IMR-90 (cell line): ENCODE measurements around the gene CYP11A1. TPM values are rescaled to one million over a fixed set of nuclear protein-coding genes. Genes with fewer than 3 reads are reported as not detected.

Source experiments
- ATAC-seq: fragments of 200-7000 bp; cut with Tn5 transposase; 2 replicates; pipeline ENCODE4 v1.9.1; 2020; ENCODE audit warnings: low read depth, mild to moderate bottlenecking, moderate library complexity
- BruUV-seq: library from RNA; stranded (reverse); fragments of 400-500 nt; replicated peaks from 2 replicates; lab custom pipeline; 2021; lab: Mats Ljungman, UMichigan
- CTCF ChIA-PET: fragments of 300-600 bp; formaldehyde crosslinking; extraction: SDS; loops from one replicate; lab custom pipeline; 2021; ENCODE audit warnings: antibody characterized with exemption; lab: Yijun Ruan, JAX
- POLR2A ChIA-PET: fragments of 300-600 bp; sonication (Branson Sonifier 250); formaldehyde crosslinking; loops from one replicate; lab custom pipeline; 2022; ENCODE audit warnings: antibody characterized with exemption; ENCODE audit not compliant: unreplicated experiment; lab: Charles Lee
- DNase-seq: peaks from one replicate; pipeline ENCODE4 v3.0.0; 2013
- H2AFZ ChIP-seq: replicated peaks from 2 replicates; pipeline ENCODE3; 2013; ENCODE audit warnings: low read length, mild to moderate bottlenecking; ENCODE audit not compliant: poor library complexity
- H2AK5ac ChIP-seq: 2 replicates; pipeline ENCODE4 v1.6.1; 2013; ENCODE audit warnings: low read depth, low read length, inconsistent platforms
- H2AK9ac ChIP-seq: replicated peaks from 2 replicates; pipeline ENCODE3; 2013; ENCODE audit warnings: mild to moderate bottlenecking, low read depth, low read length, moderate library complexity; ENCODE audit not compliant: poor library complexity
- H2BK120ac ChIP-seq: 2 replicates; pipeline ENCODE4 v1.6.1; 2013; ENCODE audit warnings: low read depth, low read length, inconsistent platforms
- H2BK15ac ChIP-seq: 3 replicates; pipeline ENCODE4 v1.6.1; 2013; ENCODE audit warnings: low read depth, low read length, inconsistent platforms
- H2BK20ac ChIP-seq: 2 replicates; pipeline ENCODE4 v1.6.1; 2013; ENCODE audit warnings: low read depth, mild to moderate bottlenecking, inconsistent platforms, low read length, moderate library complexity
- H2BK5ac ChIP-seq: 2 replicates; pipeline ENCODE4 v1.6.1; 2013; ENCODE audit warnings: mild to moderate bottlenecking, low read depth, low read length, inconsistent platforms; ENCODE audit not compliant: poor library complexity, severe bottlenecking
- H3K14ac ChIP-seq: replicated peaks from 2 replicates; pipeline ENCODE4 v1.6.1; 2013; ENCODE audit warnings: low read depth, low read length, inconsistent platforms
- H3K18ac ChIP-seq: 2 replicates; pipeline ENCODE4 v1.6.1; 2013; ENCODE audit warnings: low read depth, low read length, control low read depth
- H3K23ac ChIP-seq: 2 replicates; pipeline ENCODE4 v1.6.1; 2013; ENCODE audit warnings: low read depth, low read length, inconsistent platforms
- H3K27ac ChIP-seq: 2 replicates; pipeline ENCODE4 v1.5.1; 2013; ENCODE audit warnings: mild to moderate bottlenecking, control low read depth, low read length; ENCODE audit not compliant: insufficient read depth
- H3K27me3 ChIP-seq: 2 replicates; pipeline ENCODE4 v1.6.1; 2013; ENCODE audit warnings: low read length; ENCODE audit not compliant: control insufficient read depth, insufficient read depth
- H3K36me3 ChIP-seq: 2 replicates; pipeline ENCODE4 v1.6.1; 2013; ENCODE audit warnings: low read length, mixed read lengths; ENCODE audit not compliant: control insufficient read depth, insufficient read depth
- H3K4ac ChIP-seq: 2 replicates; pipeline ENCODE4 v1.6.1; 2013; ENCODE audit warnings: low read depth, low read length, inconsistent platforms
- H3K4me1 ChIP-seq: 2 replicates; pipeline ENCODE4 v1.6.1; 2013; ENCODE audit warnings: low read length, mixed read lengths; ENCODE audit not compliant: control insufficient read depth, insufficient read depth
- H3K4me2 ChIP-seq: 2 replicates; pipeline ENCODE4 v1.6.1; 2013; ENCODE audit warnings: low read depth, mild to moderate bottlenecking, control low read depth, low read length, moderate library complexity
- H3K4me3 ChIP-seq: 2 replicates; pipeline ENCODE4 v1.5.1; 2013; ENCODE audit warnings: low read depth, mild to moderate bottlenecking, control low read depth, low read length, moderate library complexity; ENCODE audit not compliant: insufficient read depth
- H3K56ac ChIP-seq: 2 replicates; pipeline ENCODE4 v1.6.1; 2013; ENCODE audit warnings: low read length, inconsistent platforms; ENCODE audit not compliant: insufficient read depth; ENCODE audit errors: extremely low read depth
- H3K79me1 ChIP-seq, 2 experiments: 2 replicates each; pipeline ENCODE4 v1.6.1; 2013; ENCODE audit warnings: low read length in 2 of 2, inconsistent platforms in 1 of 2, low read depth in 1 of 2
- H3K9ac ChIP-seq: 2 replicates; pipeline ENCODE4 v1.6.1; 2013; ENCODE audit warnings: low read depth, low read length, control low read depth
- H3K9me1 ChIP-seq: 2 replicates; pipeline ENCODE4 v1.6.1; 2013; ENCODE audit warnings: low read length, inconsistent platforms; ENCODE audit not compliant: insufficient read depth
- H3K9me3 ChIP-seq: 2 replicates; pipeline ENCODE4 v1.6.1; 2013; ENCODE audit warnings: low read length; ENCODE audit not compliant: control insufficient read depth, insufficient read depth
- H4K20me1 ChIP-seq: 2 replicates; pipeline ENCODE4 v1.6.1; 2013; ENCODE audit warnings: low read length, inconsistent platforms; ENCODE audit not compliant: insufficient read depth
- H4K5ac ChIP-seq: 2 replicates; pipeline ENCODE4 v1.6.1; 2013; ENCODE audit warnings: mild to moderate bottlenecking, low read depth, low read length, control low read depth
- H4K8ac ChIP-seq, 2 experiments: 2 replicates each; pipeline ENCODE4 v1.6.1; 2013; ENCODE audit warnings: low read depth in 2 of 2, low read length in 2 of 2, control low read depth in 1 of 2, inconsistent platforms in 1 of 2
- H4K91ac ChIP-seq: 2 replicates; pipeline ENCODE4 v1.6.1; 2013; ENCODE audit warnings: low read depth, low read length, inconsistent platforms; ENCODE audit not compliant: insufficient read depth
- BHLHE40 ChIP-seq: fragments of 150-350 bp; IDR thresholded peaks from 2 replicates; pipeline ENCODE4 v1.6.1; 2016; ENCODE audit warnings: mild to moderate bottlenecking, low read depth, low read length
- CEBPB ChIP-seq: IDR thresholded peaks from 2 replicates; pipeline ENCODE4 v1.6.1; 2012; ENCODE audit warnings: low read depth, low read length, improper control_type of control experiment
- CHD1 ChIP-seq: IDR thresholded peaks from 2 replicates; pipeline ENCODE4 v1.6.1; 2012; ENCODE audit warnings: low read depth, low read length, improper control_type of control experiment
- MAFK ChIP-seq: IDR thresholded peaks from 2 replicates; pipeline ENCODE4 v1.6.1; 2012; ENCODE audit warnings: low read depth, low read length, improper control_type of control experiment
- MAZ ChIP-seq: IDR thresholded peaks from 2 replicates; pipeline ENCODE4 v1.6.1; 2012; ENCODE audit warnings: low read depth, mild to moderate bottlenecking, low read length, improper control_type of control experiment, moderate library complexity, borderline replicate concordance
- MXI1 ChIP-seq: IDR thresholded peaks from 2 replicates; pipeline ENCODE4 v1.6.1; 2012; ENCODE audit warnings: low read depth, mild to moderate bottlenecking, low read length, moderate library complexity, borderline replicate concordance
- NFE2L2 ChIP-seq: fragments of 150-350 bp; IDR thresholded peaks from 2 replicates; pipeline ENCODE4 v1.6.1; 2016; ENCODE audit warnings: low read depth, mild to moderate bottlenecking, low read length
- POLR2A ChIP-seq: IDR thresholded peaks from 2 replicates; pipeline ENCODE4 v1.6.1; 2012; ENCODE audit warnings: mild to moderate bottlenecking, low read depth, low read length
- RCOR1 ChIP-seq: IDR thresholded peaks from 2 replicates; pipeline ENCODE4 v1.6.1; 2012; ENCODE audit warnings: mild to moderate bottlenecking, low read length, improper control_type of control experiment; ENCODE audit not compliant: insufficient replicate concordance
- RFX5 ChIP-seq: IDR thresholded peaks from 2 replicates; pipeline ENCODE4 v1.8.0; 2012; ENCODE audit warnings: low read depth, mild to moderate bottlenecking, low read length, moderate library complexity
- SMC3 ChIP-seq: fragments of 150-350 bp; IDR thresholded peaks from 2 replicates; pipeline ENCODE4 v1.6.1; 2016; ENCODE audit warnings: low read depth, mild to moderate bottlenecking, antibody characterized with exemption, low read length, moderate library complexity
- WGBS, 2 experiments: methylation state at CpG; one replicate each; pipeline versions ENCODE4 v1.1.5 to v1.1.7; 2013; ENCODE audit warnings: missing lambda C conversion rate in 2 of 2; ENCODE audit not compliant: insufficient read length in 1 of 2; ENCODE audit errors: extremely low coverage in 2 of 2; 5-methylcytosine and 5-hydroxymethylcytosine counted together
- dilution Hi-C: fragments of 300-500 bp; cut with HindIII; formaldehyde crosslinking; loops from one replicate; pipeline ENCODE4 v1.14.3; 2018; ENCODE audit warnings: low sequenced_read_pairs; ENCODE audit not compliant: unreplicated experiment
- in situ Hi-C: fragments of 300-500 bp; cut with MboI; formaldehyde crosslinking; loops from 3 replicates; pipeline ENCODE4 v1.14.3; 2019; ENCODE audit warnings: low sequenced_read_pairs, inconsistent platforms, mixed read lengths
- intact Hi-C: fragments of 100-400 bp; cut with micrococcal nuclease; formaldehyde crosslinking; loops from 2 replicates; pipeline ENCODE4 v1.10.0; 2022
- polyA plus RNA-seq, 3 experiments: library from polyadenylated mRNA; depleted of rRNA; stranded (reverse); fragments of >200 nt; gene quantifications; 2 replicates each; pipeline ENCODE4 v1.2.3, GENCODE V29; 2012; ENCODE audit warnings: low replicate concordance in 1 of 3
- total RNA-seq: library from RNA; depleted of rRNA; stranded (reverse); fragments of >200 nt; gene quantifications from 2 replicates; pipeline ENCODE4 v1.2.3, GENCODE V29; 2012
- TF ChIP-seq, protein P1 (sequence below): fragments of 150-350 bp; IDR thresholded peaks from 2 replicates; pipeline ENCODE4 v1.6.1; 2016; ENCODE audit warnings: low read depth, mild to moderate bottlenecking, low read length, moderate library complexity, borderline replicate concordance
- TF ChIP-seq, protein P2 (sequence below): conservative IDR thresholded peaks from 2 replicates; pipeline ENCODE4 v1.5.1; 2012; ENCODE audit warnings: mild to moderate bottlenecking, low read depth, low read length, improper control_type of control experiment
- TF ChIP-seq, protein P3 (sequence below): fragments of 150-350 bp; IDR thresholded peaks from 2 replicates; pipeline ENCODE4 v1.6.1; 2017; ENCODE audit warnings: mild to moderate bottlenecking, antibody characterized with exemption, low read length, low read depth

CYP11A1 gene
- total and polyA plus RNA-seq, 2 of the 4 experiments (the other 2 are of a cell fraction): 0.18 to 0.50 TPM

DNA sequence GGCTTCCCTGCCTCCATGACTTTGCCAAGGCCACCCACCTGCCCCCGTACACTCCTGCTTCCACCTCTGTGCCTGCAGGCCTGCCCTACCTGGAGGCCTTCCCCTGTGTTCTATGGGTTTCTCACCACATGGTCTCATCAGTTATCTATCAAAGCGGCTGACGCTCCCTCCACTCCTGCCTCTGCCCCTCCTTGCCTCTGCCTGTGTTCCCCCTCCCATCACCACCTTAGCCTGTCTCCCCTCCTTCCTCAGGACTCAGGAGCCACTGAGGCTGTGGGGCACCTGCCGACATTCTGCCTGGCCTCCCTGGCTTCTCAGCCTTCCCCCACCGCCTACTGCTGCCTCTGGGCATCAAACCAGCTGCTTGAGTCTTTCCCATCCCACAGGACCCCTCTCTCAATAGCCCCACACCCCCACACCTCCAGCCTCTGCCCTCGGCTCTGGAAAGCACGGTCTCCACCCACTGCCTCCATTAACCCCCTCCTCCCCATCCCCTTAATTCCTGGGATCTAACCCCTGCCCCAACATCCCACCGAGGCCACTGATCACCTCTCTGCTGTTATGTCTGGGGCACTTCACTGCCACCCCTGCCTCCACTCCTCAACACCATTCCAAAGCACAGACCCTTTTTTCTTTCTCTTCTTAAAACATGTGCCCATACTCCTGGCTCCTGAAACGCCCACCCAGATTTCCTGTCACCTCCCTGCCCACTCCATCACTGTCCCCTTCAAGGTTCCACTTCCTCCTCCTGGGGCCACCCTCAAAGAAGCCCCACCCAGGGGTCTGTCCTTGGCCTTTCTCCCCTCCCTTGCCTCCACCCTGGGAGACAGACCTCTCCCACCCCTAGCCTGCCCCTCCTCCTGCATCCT, 24.4 kb upstream of the CYP11A1 start:
- Histone ChIP-seq H3K23ac (no peak overlapping the region), H3K9me1 (peaks cover 25% of the 10 kb centered on the region), H3K79me1 (peaks cover 0 to 5% of the 10 kb centered on the region in 2 experiments; a peak in 1 of 4 replicates), H4K91ac (peak overlapping the region; percentile 83), H2BK5ac (peak overlapping the region; percentile 91), H3K4ac (peak overlapping the region; percentile 92), H2BK15ac (peak overlapping the region; percentile 95; the same call in 1 of the 3 replicates), H2AK5ac (peak overlapping the region; percentile 98), H3K4me2 (peak overlapping the region; percentile 39), H3K14ac (peak overlapping the region; percentile 89), H3K4me3 (no peak overlapping the region), H3K27ac (no peak overlapping the region), H3K18ac (peak overlapping the region; percentile 90), H4K5ac (peak overlapping the region; percentile 91), H3K9me3 (no peaks in the 10 kb centered on the region), H3K56ac (no peak overlapping the region), H2AK9ac (peak overlapping the region; percentile 66), H3K27me3 (no peaks in the 10 kb centered on the region), H4K8ac (peak overlapping the region; percentile 27 to 97), H2AFZ (peak overlapping the region; percentile 92), H3K4me1 (peaks cover 26% of the 10 kb centered on the region), H3K36me3 (no peaks in the 10 kb centered on the region), H2BK120ac (peak overlapping the region; percentile 93), H3K9ac (peak overlapping the region; percentile 21; the same call in 1 of the 2 replicates), H2BK20ac (peak overlapping the region; percentile 62), H4K20me1 (no peaks in the 10 kb centered on the region)
- dilution Hi-C loops: no loop called here
- in situ Hi-C loops: no loop called here
- no TSS peak for BruUV-seq
- ChIA-PET POLR2A (no interaction called here), CTCF (interaction anchor here (2.8 kb wide), 1 partner anchor 9 kb away, joined by 11 read pairs; no protein-coding TSS in a partner anchor)
- no peak for ATAC-seq
- intact Hi-C loops: no loop called here
- WGBS, 2 experiments: 79% methylated on average over 8 of the region's 9 CpGs; no CpG with 5 or more reads in 1 of the 2 experiments
- DNase-seq: no peak
- TF ChIP-seq MAFK (no peak), POLR2A (no peak), CEBPB (no peak), BHLHE40 (no peak), CHD1 (no peak), RFX5 (no peak), RCOR1 (no peak), MXI1 (no peak), MAZ (no peak), SMC3 (no peak), NFE2L2 (no peak)
- TF ChIP-seq, protein P1, sequence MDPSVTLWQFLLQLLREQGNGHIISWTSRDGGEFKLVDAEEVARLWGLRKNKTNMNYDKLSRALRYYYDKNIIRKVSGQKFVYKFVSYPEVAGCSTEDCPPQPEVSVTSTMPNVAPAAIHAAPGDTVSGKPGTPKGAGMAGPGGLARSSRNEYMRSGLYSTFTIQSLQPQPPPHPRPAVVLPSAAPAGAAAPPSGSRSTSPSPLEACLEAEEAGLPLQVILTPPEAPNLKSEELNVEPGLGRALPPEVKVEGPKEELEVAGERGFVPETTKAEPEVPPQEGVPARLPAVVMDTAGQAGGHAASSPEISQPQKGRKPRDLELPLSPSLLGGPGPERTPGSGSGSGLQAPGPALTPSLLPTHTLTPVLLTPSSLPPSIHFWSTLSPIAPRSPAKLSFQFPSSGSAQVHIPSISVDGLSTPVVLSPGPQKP: no peak
- TF ChIP-seq, protein P2, sequence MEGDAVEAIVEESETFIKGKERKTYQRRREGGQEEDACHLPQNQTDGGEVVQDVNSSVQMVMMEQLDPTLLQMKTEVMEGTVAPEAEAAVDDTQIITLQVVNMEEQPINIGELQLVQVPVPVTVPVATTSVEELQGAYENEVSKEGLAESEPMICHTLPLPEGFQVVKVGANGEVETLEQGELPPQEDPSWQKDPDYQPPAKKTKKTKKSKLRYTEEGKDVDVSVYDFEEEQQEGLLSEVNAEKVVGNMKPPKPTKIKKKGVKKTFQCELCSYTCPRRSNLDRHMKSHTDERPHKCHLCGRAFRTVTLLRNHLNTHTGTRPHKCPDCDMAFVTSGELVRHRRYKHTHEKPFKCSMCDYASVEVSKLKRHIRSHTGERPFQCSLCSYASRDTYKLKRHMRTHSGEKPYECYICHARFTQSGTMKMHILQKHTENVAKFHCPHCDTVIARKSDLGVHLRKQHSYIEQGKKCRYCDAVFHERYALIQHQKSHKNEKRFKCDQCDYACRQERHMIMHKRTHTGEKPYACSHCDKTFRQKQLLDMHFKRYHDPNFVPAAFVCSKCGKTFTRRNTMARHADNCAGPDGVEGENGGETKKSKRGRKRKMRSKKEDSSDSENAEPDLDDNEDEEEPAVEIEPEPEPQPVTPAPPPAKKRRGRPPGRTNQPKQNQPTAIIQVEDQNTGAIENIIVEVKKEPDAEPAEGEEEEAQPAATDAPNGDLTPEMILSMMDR: no peak
- TF ChIP-seq, protein P3, sequence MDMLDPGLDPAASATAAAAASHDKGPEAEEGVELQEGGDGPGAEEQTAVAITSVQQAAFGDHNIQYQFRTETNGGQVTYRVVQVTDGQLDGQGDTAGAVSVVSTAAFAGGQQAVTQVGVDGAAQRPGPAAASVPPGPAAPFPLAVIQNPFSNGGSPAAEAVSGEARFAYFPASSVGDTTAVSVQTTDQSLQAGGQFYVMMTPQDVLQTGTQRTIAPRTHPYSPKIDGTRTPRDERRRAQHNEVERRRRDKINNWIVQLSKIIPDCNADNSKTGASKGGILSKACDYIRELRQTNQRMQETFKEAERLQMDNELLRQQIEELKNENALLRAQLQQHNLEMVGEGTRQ: no peak
